ENCODE measurements around the gene CYP4F3.

DNA sequence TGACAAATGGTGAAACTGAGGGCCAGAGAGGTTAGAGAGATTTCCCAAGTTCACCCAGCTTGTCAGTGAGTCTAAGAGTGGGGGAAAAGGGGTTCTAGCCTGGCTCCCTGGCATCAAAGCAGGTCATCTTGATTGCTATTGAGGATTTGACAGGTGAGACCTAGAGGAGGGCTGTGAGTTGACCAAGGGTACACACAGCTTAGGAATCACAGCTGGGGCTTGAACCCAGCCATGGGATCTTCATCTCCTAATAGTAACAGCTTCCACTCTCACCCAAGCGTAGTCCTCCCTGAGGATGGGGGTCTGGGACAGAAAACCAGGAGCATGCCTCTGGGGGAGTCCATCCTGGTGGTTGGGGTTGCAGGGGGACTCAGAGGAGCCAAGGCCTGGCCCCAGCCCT is 18.9 kb upstream of the CYP4F3 start:
- TF ChIP-seq, protein P1, sequence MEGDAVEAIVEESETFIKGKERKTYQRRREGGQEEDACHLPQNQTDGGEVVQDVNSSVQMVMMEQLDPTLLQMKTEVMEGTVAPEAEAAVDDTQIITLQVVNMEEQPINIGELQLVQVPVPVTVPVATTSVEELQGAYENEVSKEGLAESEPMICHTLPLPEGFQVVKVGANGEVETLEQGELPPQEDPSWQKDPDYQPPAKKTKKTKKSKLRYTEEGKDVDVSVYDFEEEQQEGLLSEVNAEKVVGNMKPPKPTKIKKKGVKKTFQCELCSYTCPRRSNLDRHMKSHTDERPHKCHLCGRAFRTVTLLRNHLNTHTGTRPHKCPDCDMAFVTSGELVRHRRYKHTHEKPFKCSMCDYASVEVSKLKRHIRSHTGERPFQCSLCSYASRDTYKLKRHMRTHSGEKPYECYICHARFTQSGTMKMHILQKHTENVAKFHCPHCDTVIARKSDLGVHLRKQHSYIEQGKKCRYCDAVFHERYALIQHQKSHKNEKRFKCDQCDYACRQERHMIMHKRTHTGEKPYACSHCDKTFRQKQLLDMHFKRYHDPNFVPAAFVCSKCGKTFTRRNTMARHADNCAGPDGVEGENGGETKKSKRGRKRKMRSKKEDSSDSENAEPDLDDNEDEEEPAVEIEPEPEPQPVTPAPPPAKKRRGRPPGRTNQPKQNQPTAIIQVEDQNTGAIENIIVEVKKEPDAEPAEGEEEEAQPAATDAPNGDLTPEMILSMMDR (IDR thresholded peaks at IDR 0.05; ENCODE audit: low read length) = no peak
- no peak for TF ChIP-seq EZH2 (IDR thresholded peaks at IDR 0.05; ENCODE audit: borderline replicate concordance, low read length)
